ENCODE results near the gene BCL11A. TPM values are rescaled to one million over a fixed set of nuclear protein-coding genes. Genes with fewer than 3 reads are reported as not detected.

Gene BCL11A
- total and polyA plus RNA-seq, 7 donors = 3.6 to 39.6 (median 16.3) TPM

DNA sequence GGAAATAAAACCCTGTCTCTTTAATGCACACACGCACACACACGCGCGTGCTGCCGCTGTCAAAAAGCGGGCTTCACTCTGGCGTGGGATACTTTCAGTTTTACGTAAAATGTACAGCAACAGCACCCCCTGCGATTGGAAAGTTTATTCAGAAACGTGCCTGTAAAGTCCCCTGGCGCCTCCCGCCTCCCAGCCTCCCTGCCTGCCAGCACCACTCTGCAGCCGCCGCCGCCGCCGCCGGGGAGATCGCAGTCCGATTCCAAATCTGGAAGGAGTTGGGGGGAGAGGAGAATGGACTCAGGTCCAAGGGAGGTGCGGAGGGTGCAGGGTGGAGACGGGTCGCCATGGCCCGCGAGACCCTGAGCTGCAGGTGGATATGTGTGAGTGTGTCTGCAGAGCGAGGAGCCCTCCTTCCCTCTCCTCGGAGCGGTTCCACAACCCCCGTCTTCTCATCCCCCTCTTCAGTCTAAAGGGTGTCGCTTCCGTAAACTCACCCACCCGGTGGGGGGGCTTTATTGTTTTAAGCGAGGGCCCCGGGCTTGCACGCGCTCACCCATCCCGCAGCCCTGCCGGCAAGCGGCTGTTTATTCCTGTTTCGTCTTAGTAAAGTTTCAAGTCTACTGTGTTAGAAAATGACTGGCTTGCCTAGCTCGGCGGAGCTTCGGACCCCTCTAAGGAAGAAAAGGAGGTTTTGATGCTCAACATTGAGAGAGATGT lies 1.8 kb upstream of the BCL11A start:
- Histone ChIP-seq H3K27ac (peak overlapping the region; percentile 76 to 95 (median 87)), H3K4me1 (peaks cover 0 to 55% (median 30%) of the 10 kb centered on the region in 4 donors), H3K27me3 (peaks cover 0 to 31% (median 0%) of the 10 kb centered on the region in 3 donors), H3K4me3 (peak overlapping the region; percentile 68 to 83 (median 76)), H3K9me3 (no peaks in the 10 kb centered on the region), H3K36me3 (no peaks in the 10 kb centered on the region)
- DNase-seq = peak; percentile 83
- intact Hi-C loops (cut with DNase I) = loop anchor here (5.0 to 10.0 kb wide), 2 partner anchors 220 to 1203 kb away; no protein-coding TSS in a partner anchor
- 0% methylated on average over 43 of the region's 43 CpGs for WGBS, 2 donors
- TF ChIP-seq POLR2AphosphoS5 (IDR thresholded peaks at IDR 0.05) = peak in 3 of 4 donors; percentile 55 to 69 (median 64)
- TF ChIP-seq EP300 (IDR thresholded peaks at IDR 0.05) = no peak
- peak; percentile 17 to 27 for TF ChIP-seq POLR2A (IDR thresholded peaks at IDR 0.05)
- TF ChIP-seq, protein P1, sequence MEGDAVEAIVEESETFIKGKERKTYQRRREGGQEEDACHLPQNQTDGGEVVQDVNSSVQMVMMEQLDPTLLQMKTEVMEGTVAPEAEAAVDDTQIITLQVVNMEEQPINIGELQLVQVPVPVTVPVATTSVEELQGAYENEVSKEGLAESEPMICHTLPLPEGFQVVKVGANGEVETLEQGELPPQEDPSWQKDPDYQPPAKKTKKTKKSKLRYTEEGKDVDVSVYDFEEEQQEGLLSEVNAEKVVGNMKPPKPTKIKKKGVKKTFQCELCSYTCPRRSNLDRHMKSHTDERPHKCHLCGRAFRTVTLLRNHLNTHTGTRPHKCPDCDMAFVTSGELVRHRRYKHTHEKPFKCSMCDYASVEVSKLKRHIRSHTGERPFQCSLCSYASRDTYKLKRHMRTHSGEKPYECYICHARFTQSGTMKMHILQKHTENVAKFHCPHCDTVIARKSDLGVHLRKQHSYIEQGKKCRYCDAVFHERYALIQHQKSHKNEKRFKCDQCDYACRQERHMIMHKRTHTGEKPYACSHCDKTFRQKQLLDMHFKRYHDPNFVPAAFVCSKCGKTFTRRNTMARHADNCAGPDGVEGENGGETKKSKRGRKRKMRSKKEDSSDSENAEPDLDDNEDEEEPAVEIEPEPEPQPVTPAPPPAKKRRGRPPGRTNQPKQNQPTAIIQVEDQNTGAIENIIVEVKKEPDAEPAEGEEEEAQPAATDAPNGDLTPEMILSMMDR (IDR thresholded peaks at IDR 0.05) = peak; percentile 15 to 27 (median 25)

DNA sequence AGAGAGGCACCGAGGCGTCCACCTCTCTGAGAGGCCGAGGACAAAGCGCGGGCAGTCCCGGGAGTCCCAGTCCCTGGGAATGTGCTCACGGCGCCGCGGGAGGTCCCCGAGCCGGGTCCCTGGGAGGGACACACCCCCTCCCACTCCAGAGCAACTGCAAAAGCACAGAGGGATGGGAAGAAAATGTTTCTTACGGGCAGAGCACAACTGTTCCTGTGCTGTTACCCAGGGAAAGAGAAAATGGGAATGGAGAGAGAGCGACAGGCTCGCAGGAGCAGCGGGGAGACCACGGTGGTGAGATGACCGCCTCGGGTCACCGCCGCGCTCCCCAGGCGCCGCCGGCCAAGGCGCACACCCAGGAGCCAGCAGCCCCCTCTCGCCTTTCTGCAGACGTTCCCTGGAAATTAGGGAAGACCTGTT lies 1.2 kb upstream of the BCL11A start:
- TF ChIP-seq, protein P1 (IDR thresholded peaks at IDR 0.05) = no peak
- TF ChIP-seq POLR2A (IDR thresholded peaks at IDR 0.05) (no peak), EP300 (IDR thresholded peaks at IDR 0.05) (no peak), POLR2AphosphoS5 (IDR thresholded peaks at IDR 0.05) (no peak)
- peak overlapping the region; percentile 68 to 83 (median 76) for H3K4me3 ChIP-seq
- peak overlapping the region; percentile 76 to 95 (median 87) for H3K27ac ChIP-seq
- H3K36me3 ChIP-seq = no peaks in the 10 kb centered on the region
- H3K27me3 ChIP-seq = peaks cover 0 to 34% (median 0%) of the 10 kb centered on the region in 3 donors
- DNase-seq = no peak
- intact Hi-C loops (cut with DNase I) = loop anchor here (5.0 to 10.0 kb wide), 5 partner anchors 220 to 1522 kb away; no protein-coding TSS in a partner anchor
- WGBS, 2 donors = 0 to 1% methylated on average over 28 of the region's 28 CpGs
- peaks cover 0 to 55% (median 30%) of the 10 kb centered on the region in 4 donors for H3K4me1 ChIP-seq
- no peaks in the 10 kb centered on the region for H3K9me3 ChIP-seq

DNA sequence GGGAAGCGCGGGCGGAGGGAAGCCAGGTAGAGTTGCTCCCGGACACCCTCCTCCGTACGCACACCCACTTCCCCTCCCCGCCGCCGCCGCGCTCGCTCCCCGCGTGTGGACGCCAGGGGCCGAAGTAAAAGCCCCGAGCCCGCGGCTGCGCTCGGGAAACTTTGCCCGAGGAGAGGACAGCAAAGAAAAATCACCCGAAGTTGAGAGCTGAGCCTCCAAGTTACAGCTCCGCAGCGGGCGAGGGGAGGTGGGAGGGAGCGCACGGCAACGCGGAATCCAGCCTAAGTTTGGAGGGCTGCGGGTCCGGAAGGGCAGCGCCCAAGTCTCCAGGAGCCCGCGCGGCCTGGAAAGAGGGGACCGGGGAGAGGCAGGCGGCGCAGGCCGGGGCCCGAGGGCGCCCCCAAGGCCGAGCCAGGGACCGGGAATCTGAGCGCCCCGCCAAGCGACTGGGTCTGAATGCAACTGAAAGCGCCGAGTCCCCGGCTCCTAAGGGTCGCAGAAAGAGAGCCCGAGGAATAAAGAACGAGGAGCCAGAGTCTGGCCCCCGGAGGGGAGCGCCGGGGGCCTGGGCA lies 706 bp upstream of the BCL11A start:
- Histone ChIP-seq H3K27ac (peak overlapping the region; percentile 76 to 95 (median 87)), H3K9me3 (no peaks in the 10 kb centered on the region), H3K36me3 (no peaks in the 10 kb centered on the region), H3K4me1 (peaks cover 0 to 57% (median 32%) of the 10 kb centered on the region in 4 donors), H3K4me3 (peak overlapping the region; percentile 68 to 83 (median 76)), H3K27me3 (peaks cover 0 to 39% (median 0%) of the 10 kb centered on the region in 3 donors)
- intact Hi-C loops (cut with DNase I) = loop anchor here (5.0 to 10.0 kb wide), 4 partner anchors 219 to 1522 kb away; no protein-coding TSS in a partner anchor
- WGBS, 2 donors = 0% methylated on average over 56 of the region's 56 CpGs
- TF ChIP-seq POLR2AphosphoS5 (IDR thresholded peaks at IDR 0.05) = peak in 1 of 4 donors; percentile 17
- TF ChIP-seq, protein P1 (IDR thresholded peaks at IDR 0.05) = no peak
- no peak for TF ChIP-seq EP300 (IDR thresholded peaks at IDR 0.05)
- no peak for TF ChIP-seq POLR2A (IDR thresholded peaks at IDR 0.05)
- DNase-seq = no peak

- Histone ChIP-seq H3K4me3 (peak overlapping the region; percentile 68 to 83 (median 76)), H3K9me3 (no peaks in the 10 kb centered on the region), H3K36me3 (no peaks in the 10 kb centered on the region), H3K4me1 (peaks cover 0 to 66% (median 37%) of the 10 kb centered on the region in 4 donors), H3K27me3 (peaks cover 0 to 46% (median 0%) of the 10 kb centered on the region in 3 donors), H3K27ac (peak overlapping the region; percentile 76 to 95 (median 87))
- TF ChIP-seq, protein P1 (IDR thresholded peaks at IDR 0.05) = no peak
- no peak for TF ChIP-seq EP300 (IDR thresholded peaks at IDR 0.05)
- no peak for TF ChIP-seq POLR2A (IDR thresholded peaks at IDR 0.05)
- TF ChIP-seq POLR2AphosphoS5 (IDR thresholded peaks at IDR 0.05) = no peak
- no peak for DNase-seq
- WGBS, 2 donors = 1 to 2% methylated on average over 38 of the region's 38 CpGs
- intact Hi-C loops (cut with DNase I) = loop anchor here (5.0 to 10.0 kb wide), 4 partner anchors 218 to 1521 kb away; no protein-coding TSS in a partner anchor
Observed at GRCh38 chr2:60552851-60553494, 481 bp downstream of the BCL11A start.
